T1000 (cell line): ENCODE results near the gene GALNS.
"Not testable (repeated sequence)": the region's sequence is repeated elsewhere in the genome, so short reads cannot be mapped to it uniquely, and the experiment has no call there.

Experiments
- DNase-seq: peaks from one replicate; lab custom pipeline; 2025; ENCODE audit warnings: mixed read lengths; lab: John Stamatoyannopoulos, UW

Gene GALNS

DNA sequence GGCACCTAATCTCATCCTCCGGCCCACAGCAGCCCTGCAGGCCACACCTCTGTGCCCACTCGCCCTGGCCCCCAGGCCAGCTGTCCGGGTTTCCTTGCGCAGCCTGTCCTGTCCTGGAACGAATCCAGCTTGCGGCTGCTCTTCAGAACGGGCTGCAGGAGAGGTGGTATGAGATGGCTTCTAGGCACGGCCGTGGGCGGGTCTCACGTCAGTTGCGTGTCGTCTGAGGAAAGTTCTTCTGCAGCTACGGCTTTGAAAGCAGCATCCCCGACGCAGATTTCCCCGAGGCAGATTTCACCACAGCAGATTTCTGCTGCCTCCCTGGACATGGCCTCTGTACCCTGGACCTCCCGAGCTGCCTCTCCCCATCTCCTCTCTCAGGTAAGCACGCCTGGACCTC lies 18.2 kb downstream of the GALNS start:
- DNase-seq: no peak

DNA sequence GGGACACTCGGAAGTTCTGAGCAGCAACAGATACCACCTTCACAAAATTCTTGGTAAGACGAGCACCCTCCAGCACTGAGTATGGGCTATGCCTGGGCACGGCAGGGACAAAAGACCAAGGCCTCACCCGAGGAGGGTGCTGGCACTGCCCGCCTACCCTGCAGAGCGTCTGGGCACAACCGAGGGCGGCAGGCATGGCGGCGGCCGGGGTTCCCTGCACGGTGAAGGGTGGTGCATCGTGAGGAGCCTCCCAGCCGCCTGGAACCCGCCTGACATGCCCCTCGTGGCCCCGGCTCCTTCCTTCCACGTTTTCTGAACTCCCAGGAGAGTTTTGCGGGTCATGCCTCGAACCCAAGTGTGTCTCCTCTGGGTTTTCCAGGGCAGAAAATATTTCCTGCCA lies 18.9 kb downstream of the GALNS start:
- DNase-seq: no peak

DNA sequence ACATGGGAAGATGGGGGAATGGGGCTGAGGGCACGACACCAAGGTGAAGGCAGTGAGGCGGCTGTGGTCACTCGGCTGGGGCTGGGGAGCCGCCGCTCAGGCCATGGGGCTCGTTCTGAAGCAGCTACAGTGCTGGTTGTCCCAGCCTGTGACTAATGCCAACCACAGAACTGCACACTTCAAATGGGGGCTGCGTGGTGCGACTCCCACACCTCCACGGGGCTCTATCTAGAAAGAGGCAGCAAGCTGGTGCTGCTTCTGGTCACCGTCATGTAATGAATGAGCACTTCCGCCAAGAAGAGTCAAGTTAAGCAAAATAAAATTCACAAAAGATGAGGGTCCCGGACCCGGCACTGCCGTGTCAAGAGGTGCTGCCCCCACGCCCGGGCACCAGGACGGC lies 20.0 kb downstream of the GALNS start:
- no peak for DNase-seq

DNA sequence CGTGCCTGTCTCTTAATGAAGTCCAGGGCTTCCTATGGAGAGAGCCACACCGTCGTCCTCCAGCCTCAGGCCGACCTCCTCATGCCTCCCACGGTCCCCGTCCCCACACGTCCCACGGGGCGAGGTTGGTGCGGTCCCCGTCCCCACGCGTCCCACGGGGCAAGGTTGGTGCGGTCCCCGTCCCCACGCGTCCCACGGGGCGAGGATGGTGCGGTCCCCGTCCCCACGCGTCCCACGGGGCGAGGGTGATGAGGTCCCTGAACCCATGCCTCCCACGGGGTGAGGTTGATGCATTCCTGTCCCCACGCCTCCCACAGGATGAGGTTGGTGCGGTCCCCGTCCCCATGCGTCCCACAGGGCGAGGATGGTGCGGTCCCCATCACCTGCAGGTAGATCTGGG lies 20.9 kb downstream of the GALNS start:
- no peak for DNase-seq

DNA sequence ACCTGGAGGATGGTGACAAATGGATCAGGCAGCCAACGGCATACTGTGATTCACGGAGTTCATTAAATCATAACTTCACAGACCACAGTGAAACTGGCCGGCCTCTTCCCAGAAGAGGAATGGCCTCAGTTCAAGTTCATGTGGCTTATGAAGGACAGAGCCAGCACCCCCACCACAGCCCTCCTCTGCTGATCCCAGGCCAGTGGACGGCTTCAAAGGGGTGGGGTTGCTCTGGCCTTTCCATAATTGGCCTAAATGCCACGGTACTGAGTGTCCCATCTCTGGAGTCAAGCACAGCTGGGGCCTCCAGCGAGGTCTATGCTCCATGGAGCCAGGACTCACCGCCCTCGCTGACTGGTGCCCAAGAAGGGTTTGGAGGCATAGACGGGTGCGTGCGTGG lies 21.4 kb downstream of the GALNS start:
- DNase-seq: no peak

DNA sequence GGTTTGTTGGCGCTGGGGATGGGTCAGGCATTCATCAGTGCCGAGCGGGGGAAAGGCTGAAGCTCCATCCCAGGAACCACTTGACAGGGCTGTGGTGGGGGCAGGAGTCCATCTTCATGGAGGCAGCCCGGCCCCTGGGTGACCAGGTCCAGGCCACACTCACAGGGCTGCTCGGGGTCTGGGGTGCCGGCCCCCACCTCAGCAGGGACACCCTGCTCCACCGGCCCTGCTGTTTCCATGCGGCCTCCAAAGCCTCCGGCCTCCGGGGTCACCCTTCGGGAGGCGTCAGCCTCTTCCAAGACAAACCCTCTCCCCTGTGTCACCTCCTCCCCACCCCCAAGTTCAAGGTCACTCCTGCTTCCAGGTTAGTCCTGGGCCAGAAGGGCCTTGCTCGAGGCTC lies 22.1 kb downstream of the GALNS start:
- DNase-seq: no peak

DNA sequence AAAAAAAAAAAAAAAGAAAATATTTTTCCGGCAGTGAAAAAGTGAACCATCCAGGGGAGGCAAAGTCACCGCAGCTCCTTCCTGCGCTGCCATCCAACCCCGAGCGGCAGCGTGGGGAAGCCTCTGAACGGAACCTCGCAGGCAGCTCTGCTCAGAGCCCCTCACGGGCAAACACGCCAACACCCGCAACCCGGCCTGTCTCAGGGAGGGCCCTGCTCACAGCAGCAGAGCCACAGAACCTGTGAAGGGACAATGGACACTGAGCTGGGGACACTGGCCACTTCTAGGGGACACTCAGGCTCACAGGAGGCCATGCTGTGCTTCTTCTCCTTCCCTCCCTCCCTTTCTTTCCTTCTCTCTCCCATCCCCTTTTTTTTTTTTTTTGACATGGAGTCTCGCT lies 23.7 kb downstream of the GALNS start:
- no peak for DNase-seq

DNA sequence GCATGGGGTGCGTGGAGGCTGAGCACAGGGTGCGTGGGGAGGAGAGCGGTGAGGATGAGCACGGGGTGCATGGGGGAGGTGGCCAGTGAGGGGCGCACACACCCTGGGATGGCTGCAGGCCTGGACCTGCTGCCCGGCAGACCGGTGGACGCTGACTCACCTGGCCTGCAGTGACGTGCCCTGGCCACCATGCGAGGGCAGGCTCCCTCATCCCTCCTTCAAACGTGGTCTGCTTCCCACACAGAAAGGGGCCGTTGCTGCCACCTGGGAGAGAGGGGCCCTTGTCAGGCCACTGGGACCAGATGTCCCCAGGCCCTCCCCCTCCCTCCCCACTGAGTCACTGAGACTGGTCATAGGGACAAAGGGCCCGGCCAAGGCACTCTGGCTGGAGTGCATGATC lies 24.9 kb downstream of the GALNS start:
- DNase-seq: no peak

DNA sequence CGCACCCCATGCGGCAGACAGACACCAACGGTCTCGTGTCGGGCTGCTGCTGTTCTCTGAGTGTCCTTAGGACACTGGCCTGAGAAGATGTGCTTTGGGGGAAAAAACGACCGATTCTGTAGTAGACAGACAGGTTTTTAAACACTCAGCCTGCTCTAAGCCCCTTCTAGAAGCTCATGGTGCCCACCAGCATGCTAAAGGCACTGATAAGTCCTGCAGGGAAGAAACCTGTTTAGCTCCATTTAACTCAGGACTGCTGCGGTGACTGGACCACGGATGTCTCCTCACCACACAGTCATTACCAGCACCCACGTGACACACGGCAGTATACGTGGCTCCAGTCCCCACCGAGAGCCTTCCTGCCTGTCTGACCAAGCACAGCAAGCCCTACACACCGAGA lies 26.0 kb downstream of the GALNS start:
- no peak for DNase-seq

DNA sequence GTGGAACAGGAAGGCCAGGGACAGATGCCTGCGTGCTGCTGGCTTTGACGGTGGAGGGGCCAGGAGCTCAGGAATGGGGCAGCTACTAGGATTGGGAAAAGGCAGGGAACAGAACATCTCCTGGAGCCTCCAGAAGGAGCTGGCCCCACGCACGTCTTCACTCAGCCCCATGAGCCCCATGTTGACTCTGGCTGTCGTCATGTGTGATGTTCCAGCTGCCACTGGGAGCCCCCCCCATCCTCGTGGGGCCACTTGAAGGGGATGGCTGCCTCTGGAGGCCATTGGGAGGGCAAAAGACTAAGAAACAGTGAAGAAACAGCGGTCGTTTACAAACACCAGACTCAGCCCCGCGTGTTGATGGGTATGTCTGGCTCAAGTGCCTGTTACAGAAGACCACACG lies 26.5 kb downstream of the GALNS start:
- DNase-seq: no peak

DNA sequence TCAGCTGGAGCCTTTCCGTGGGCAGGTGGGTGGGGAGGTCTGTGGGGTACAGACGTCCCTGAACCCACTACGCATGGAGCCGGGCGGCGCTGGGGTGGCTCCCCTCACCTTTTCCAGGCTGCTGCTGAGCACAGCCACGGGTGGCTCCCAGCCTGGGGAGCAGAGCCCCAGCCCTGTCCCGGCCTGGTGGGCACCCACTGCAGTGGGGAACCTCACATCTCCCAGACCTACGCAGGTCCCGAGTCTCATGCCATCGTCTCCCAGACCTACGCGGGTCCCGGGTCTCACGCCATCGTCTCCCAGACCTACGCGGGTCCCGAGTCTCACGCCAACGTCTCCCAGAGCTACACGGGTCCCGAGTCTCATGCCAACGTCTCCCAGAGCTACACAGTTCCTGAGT lies 28.0 kb downstream of the GALNS start:
- DNase-seq: no peak

DNA sequence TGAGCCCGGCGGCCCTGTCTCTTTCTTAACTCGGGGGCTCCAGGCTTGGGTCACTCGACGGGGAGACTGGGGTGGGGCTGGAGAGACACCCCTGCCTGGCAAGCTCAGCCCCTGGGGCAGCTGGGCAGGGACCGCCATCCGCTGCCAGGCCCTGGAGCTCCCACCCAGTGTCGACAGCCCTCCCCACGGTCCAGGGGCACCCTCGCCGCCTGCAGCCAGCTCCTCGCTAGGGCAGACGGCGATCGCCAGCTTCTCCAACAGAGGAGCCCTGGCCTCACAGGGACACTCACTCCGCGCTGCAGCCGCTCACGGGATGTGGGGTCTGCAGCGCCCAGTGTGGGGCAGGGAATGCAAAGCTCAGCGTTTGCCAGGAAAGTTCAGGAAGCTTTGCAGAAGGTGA lies 29.0 kb downstream of the GALNS start:
- no peak for DNase-seq

DNA sequence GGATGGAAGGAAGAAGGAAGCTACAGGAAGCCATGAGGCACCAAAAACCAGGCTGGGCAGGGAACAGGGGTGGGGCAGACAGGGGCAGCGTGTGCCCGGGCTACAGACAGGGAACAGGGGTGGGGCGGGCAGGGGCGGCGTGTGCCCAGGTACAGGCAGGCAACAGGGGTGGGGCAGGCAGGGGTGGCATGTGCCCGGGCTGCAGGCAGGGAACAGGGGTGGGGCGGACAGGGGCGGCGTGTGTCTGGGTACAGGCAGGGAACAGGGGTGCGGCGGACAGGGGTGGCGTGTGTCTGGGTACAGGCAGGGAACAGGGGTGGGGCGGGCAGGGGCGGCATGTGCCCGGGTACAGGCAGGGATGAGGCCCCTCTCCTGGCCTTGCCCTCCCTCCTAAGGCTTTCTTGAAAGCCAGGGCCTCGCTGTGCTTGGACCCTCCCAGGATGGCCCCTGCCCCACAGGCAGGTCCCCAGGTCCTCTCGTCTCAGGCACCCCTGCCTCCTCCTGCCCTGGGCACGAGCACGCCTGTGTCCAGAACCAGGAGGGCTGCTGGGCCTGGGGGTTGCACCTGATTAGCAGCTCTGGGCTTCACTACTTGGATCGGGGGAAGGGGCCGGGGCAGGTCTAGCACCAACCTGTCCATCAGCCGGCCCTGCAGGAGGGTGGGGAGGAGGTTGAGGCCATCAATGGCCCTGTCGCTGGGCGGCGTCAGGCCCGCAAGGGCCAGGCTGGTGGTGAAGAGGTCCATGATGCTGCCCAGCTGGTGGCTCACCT lies 30.5 kb downstream of the GALNS start:
- no peak for DNase-seq

DNA sequence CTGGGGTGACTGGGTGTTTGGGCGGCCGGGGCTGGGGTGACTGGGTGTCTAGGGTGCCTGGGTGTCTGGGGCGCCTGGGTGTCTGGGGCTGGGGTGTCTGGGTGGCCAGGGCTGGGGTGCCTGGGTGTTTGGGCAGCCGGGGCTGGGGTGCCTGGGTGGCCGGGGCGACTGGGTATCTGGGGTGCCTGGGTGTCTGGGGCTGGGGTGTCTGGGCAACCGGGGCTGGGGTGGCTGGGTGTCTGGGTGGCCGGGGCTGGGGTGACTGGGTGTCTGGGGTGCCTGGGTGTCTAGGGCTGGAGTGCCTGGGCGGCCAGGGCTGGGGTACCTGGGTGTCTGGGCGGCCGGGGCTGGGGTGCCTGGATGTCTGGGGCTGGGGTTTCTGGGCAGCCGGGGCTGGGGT lies 31.6 kb downstream of the GALNS start:
- DNase-seq: no peak

DNA sequence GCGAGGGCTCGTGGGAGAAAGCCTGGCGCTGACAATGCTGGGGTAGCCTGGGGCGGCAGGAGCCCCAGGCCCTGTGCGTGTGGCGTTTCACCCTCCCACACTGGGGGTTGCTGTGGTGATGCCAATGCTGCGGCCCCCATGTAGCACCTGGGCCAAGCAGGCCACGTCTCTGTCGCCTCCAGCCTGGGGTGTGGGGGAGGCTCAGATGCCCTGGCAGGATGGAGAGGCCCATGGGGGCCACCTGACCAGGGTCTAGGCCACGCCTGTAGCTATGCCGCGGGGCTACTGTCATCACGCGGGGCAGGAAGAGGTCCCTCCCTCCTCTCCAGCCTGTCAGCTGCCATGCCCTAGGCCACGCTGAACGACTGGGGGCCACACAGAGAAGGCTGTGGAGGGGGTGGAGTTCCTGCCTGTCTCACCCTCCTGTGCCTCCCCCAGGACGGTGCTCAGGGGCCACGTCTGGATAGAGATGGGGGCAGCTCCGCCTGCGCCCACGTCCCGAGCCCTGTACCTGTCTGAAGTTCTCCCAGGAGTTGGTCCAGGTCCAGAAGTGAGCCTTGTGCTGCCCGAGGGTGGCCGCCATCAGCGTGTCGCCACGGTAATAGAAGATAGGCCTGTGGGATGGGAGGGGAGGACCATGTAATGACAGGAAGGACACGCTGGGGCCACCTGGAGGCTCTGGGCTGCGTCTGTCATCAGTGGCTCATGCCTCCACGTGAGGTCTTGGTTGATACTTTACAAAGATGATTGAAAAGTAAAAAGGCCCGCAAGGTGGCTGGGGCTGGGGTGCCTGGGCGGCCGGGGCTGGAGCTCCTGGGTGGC lies 32.3 kb downstream of the GALNS start:
- DNase-seq: no peak

DNA sequence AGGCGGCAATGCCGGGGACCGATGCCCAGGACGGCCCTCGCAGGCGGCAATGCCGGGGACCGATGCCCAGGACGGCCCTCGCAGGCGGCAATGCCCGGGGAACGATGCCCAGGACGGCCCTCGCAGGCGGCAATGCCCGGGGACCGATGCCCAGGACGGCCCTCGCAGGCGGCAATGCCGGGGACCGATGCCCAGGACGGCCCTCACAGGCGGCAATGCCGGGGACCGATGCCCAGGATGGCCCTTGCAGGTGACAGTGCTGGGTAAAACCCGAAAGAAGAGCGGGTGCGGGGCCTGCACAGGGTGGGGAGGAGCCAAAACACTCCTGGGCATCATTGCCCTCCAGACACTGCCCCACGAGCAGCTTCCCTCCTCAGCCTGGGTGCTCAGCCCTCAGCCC lies 33.1 kb downstream of the GALNS start:
- not testable (repeated sequence) for DNase-seq

DNA sequence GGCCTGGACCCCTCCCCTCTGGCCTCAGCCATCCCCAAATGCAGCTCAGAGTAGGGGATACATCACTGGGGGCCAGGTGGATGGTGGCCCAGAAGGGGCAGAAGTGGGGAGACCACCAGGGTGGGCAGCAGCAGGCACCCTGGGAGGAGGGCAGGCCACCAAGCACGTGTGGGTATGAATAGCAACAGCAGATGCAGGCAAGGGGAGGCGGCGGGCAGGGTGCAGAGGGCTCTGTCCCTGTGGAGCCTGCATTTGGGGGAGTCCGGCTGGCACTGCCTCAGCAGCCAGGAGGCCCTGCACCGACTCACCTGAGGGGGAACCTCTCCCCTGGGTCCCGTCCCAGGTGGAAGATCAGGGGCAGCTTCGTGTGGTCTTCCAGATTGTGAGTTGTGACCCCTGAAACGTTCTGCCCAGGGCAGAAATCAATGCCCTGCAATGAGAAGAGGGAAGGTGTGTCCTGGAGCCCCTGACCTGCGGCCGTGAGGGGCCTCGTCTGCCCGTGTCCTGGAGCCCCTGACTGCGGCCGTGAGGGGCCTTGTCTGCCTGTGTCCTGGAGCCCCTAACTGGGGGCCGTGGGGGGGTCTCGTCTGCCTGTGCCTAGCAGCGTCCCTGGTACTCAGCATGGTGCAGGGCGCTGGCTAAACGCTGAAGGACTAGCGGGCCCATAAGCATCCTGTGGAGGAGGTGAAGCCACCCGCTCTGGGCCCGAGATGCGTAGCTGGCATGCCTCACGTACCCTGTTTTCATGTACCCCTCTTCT lies 34.3 kb downstream of the GALNS start:
- no peak for DNase-seq

DNA sequence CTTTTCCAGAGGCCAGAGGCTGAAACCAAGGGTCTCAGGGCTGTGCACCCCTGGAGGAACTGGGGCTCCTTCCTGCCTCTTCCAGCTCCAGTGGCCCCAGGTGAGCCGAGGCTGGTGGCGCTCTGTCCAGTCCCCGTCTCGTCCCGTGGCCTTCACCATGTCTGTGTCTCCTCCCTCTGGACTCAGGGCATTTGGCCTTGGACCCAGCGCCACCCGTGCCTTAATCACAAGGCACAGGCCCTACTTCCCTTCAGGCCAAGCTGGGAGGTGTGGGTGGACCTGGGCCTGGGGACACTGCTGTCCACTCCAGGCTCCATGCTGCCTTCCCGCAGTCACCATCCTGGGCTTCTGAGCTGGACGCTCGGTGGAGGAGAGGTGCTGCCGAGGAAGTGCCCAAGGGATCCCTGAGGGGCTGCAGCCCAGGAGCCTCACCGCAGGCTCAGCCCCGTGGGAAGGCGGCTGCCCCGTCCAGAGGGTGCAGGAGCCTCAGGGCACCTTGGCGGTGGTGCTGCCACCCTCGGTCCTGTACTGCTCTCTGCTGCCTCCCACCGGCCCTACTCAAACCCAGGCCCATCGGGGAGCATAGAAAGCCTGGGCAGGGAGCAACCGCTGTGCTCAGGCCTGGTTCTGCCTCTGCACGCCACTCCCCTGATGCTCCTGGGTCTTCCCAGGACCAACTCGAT lies 35.4 kb downstream of the GALNS start:
- DNase-seq: no peak

DNA sequence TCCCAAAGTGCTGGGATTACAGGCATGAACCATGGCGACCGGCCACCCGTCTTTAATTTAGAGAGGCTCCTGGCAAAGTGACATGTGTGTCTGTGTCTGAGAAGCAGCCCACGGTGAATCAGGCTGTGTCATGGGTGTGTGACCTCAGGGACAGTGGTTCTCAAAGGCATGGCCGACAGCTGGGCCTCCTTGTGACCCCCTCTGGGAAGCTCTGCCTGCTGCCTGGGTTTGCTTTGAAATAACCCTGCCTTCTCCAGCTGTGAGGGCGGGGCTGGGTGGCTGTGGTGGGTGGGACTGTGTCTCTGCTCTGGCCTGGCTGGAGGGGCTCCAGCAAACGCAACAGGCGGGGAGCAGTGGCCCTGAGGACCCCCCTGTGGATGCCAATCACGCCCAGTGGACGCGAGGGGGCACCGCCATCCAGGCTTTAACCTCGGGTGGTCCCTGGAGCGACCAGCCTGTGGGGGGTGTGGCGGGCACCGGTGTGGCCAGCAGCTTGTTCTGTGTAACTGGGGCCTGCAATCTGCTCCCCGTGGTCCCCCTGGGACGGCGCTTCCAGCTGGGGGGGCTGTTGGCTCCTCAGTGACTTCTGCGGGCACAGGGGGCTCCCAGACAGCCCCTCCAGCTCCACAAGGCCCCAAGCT lies 36.2 kb downstream of the GALNS start:
- DNase-seq: no peak

DNA sequence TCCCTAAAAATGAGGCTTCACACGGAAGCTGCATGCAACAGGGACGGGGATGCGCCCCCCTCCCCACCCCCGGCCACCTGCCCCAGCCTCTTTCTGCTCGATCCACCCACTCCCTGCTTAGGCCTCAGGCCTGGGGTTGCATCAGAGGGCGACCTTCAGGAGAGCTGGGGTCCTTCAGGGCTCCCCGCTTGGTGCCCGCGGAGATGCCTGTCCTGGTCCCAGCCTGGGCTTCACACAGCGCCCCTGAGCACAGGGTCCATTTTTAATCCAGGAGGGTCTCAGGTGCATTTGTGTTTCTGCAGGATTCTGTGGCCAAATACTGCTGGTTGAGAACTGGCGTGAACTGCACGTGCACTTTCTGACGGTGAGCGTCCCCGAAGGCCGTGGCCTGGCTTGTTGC lies 37.6 kb downstream of the GALNS start:
- no peak for DNase-seq

DNA sequence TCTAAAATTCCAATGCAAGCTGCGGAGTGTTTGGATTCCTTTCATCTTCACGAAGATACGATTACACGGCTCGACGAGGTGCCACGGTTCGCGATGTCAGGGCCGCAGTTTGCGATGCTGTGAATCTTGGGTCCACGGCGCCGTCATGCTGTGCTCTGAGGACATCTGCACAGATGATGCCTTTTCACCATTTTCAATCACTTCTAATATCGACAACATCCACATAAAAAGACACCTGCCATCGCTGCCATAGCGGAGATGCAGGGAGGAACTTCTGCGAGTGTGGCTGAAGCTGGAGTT lies 38.2 kb downstream of the GALNS start:
- DNase-seq: no peak
